IPS DF 6.9 (cell line): ENCODE measurements around the gene SLC22A23.

Experiments used
- DNase-seq: peaks from one replicate; pipeline ENCODE4 v3.0.0-alpha.2; 2013; ENCODE audit warnings: low read depth, low spot score
- H3K27ac ChIP-seq: one replicate; pipeline ENCODE4 v1.5.1; 2013; ENCODE audit warnings: low read length, control low read depth
- H3K27me3 ChIP-seq: 2 replicates; pipeline ENCODE4 v1.6.1; 2013; ENCODE audit warnings: mild to moderate bottlenecking, low read length; ENCODE audit not compliant: control insufficient read depth, insufficient read depth
- H3K36me3 ChIP-seq: 2 replicates; pipeline ENCODE4 v1.6.1; 2013; ENCODE audit warnings: low read length; ENCODE audit not compliant: control insufficient read depth, insufficient read depth
- H3K4me1 ChIP-seq: 2 replicates; pipeline ENCODE4 v1.6.1; 2013; ENCODE audit warnings: low read length; ENCODE audit not compliant: control insufficient read depth, insufficient read depth
- H3K4me3 ChIP-seq: 2 replicates; pipeline ENCODE4 v1.5.1; 2013; ENCODE audit warnings: mild to moderate bottlenecking, low read length
- H3K9me3 ChIP-seq: 2 replicates; pipeline ENCODE4 v1.6.1; 2013; ENCODE audit warnings: low read length, inconsistent platforms; ENCODE audit not compliant: control insufficient read depth, insufficient read depth
- WGBS: extraction: QIAGEN DNeasy Blood & Tissue Kit; methylation state at CpG from one replicate; pipeline ENCODE4 v1.1.7; 2013; ENCODE audit warnings: mixed read lengths, missing lambda C conversion rate; ENCODE audit not compliant: insufficient read length, insufficient coverage; 5-methylcytosine and 5-hydroxymethylcytosine counted together

SLC22A23 gene

DNA sequence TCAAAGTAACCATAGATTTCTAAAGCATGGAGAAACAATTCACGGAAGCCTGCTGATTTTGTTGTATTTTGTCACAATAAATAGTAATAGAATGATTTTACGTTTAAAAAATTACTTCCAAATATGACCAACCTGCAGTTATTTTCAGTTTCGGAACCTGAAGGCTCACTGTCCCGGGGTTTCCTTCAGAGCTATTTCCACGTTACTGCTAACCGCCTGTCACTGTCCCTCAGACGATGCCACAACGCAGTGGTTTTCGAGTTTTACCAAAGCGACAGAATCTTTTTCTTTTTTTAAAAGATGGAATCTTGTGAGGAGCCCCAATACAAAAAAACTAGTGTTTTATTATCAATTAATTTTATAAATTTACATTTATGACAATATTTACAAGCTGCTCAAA lies 157.6 kb downstream of the SLC22A23 start:
- H3K27me3 ChIP-seq, result no peaks in the 10 kb centered on the region; the same call in 1 of the 2 replicates
- no peak overlapping the region for H3K27ac ChIP-seq
- H3K9me3 ChIP-seq, result no peaks in the 10 kb centered on the region
- no CpG with 5 or more reads among the region's 10 CpGs for WGBS
- H3K4me3 ChIP-seq, result no peak overlapping the region
- H3K36me3 ChIP-seq, result peaks cover 2% of the 10 kb centered on the region
- DNase-seq, result no peak
- no peaks in the 10 kb centered on the region for H3K4me1 ChIP-seq

DNA sequence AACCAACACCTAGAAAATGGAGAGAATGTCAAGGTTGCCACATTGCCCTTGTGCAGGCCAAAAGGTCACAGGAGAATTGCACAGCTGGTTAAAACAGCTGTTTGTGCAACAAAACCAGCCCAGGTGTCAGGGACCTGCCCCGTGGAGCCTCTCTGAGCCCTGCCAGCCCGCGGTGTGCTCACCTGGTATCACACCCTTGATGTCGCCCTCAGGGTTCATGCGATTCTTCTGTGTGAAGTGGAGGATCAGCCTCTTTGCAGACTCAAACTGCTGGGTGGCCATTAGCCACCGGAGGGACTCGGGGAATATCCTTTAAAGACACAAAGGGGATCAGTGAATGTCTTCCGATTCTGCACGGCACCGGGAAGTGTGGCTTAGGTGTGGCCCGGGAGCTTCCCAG lies 158.9 kb downstream of the SLC22A23 start:
- Histone ChIP-seq H3K27ac (no peak overlapping the region), H3K36me3 (peaks cover 2% of the 10 kb centered on the region), H3K4me3 (no peak overlapping the region), H3K27me3 (no peaks in the 10 kb centered on the region), H3K4me1 (no peaks in the 10 kb centered on the region), H3K9me3 (no peaks in the 10 kb centered on the region)
- no peak for DNase-seq
- no CpG with 5 or more reads among the region's 11 CpGs for whole genome bisulfite sequencing

DNA sequence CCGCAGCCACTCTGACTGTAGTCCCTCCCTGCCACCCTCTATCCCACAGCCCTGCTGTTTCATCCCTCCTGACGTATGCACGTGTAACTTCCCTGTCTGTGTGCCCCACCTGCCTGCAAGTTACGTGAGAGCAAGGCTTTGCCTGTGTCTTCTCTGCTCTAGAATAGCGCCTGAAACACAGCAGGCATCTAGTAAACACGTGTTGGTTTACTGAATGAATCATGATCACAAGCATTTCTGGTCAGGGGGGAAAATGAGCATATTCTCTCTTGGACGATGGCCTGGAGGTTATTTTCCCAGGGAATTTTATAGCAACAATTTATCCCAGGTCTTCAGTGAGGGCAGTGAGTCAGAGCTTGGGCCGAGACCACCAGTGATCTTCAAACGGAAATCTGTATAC lies 159.8 kb downstream of the SLC22A23 start:
- Histone ChIP-seq H3K4me1 (no peaks in the 10 kb centered on the region), H3K9me3 (no peaks in the 10 kb centered on the region), H3K27me3 (no peaks in the 10 kb centered on the region)

GRCh38 chr6:3296537-3296936 lies 160.3 kb downstream of the SLC22A23 start:
- WGBS, result no CpG with 5 or more reads among the region's 11 CpGs

More for the DNA sequence above, 159.8 kb downstream of the SLC22A23 start:
- peaks cover 2% of the 10 kb centered on the region for H3K36me3 ChIP-seq
- no peak for DNase-seq
- no peak overlapping the region for H3K27ac ChIP-seq
- H3K4me3 ChIP-seq, result no peak overlapping the region
- no CpG with 5 or more reads among the region's 9 CpGs for WGBS

DNA sequence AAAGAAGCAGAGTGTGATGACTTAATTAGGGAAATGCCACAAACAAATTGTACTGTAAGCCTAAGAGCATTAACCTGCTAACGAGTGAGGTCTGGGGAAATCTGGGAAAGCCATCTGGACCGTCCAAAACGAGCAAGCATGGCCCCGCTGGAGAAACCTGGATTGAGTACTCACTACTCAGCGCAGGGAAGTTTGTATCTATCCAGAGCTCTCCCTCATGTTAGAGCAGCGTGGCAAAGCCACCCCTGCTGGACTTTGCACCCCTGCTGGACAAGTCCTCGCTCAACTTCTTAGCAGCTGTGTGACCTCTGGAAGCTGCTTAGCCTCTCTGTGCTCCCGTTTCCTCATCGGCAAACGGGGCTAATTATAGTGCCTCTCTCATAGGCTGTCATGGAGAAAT lies 160.8 kb downstream of the SLC22A23 start:
- H3K9me3 ChIP-seq, result no peaks in the 10 kb centered on the region
- no peak overlapping the region for H3K4me3 ChIP-seq
- no CpG with 5 or more reads among the region's 10 CpGs for WGBS
- no peaks in the 10 kb centered on the region for H3K4me1 ChIP-seq
- no peak for DNase-seq
- no peaks in the 10 kb centered on the region for H3K27me3 ChIP-seq
- peaks cover 2% of the 10 kb centered on the region for H3K36me3 ChIP-seq
- H3K27ac ChIP-seq, result no peak overlapping the region

More at GRCh38 chr6:3296537-3296936, 160.3 kb downstream of the SLC22A23 start:
- H3K36me3 ChIP-seq, result peaks cover 2% of the 10 kb centered on the region
- H3K27ac ChIP-seq, result no peak overlapping the region
- DNase-seq, result no peak
- no peaks in the 10 kb centered on the region for H3K9me3 ChIP-seq
- no peak overlapping the region for H3K4me3 ChIP-seq
- H3K27me3 ChIP-seq, result no peaks in the 10 kb centered on the region
- no peaks in the 10 kb centered on the region for H3K4me1 ChIP-seq

DNA sequence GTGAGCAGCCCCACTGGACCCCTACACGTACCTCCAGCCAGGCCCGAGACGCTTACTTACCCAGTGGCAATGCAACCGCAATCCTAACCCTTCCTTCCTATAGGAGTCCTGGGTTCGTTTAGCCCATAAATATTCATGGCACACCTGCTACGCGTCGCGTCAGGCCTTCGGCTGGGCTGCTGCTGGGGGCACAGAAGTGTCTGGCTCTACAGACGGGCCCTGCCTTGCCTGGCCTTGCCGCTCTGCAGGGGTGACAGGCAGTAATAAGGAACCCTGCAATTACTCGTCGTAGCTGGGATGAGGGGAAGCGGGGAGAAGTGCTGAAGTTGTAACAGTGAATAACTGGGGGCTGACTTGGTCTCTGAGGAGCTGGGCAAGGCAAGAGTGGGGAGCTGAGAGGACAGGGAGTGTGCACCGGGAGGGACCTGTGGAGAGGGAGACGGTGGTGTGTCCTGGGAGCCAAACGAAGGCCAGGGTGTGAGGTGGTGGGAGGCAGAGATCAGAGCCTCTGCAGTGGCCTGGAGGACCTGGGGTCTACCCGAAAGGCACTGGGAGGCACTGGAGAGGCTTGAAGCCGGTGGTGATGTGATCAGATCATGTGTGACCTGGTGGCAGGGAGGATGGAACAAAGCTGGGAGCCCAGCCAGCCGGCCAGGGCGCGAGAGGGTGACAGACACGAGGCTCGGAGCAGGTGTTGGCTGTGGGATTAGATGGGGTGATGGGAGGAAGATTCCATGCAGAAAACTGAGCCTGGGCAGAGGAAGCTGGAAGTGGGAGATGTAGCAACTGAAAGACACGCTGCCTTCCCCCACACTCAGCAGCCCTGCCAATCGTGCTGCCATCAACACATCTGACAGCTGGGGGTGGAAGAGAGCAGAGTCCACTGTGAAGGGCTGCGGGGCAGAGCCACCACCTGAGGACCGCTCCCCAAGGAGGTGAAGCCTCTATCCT lies 161.7 kb downstream of the SLC22A23 start:
- no peak for DNase-seq
- H3K4me3 ChIP-seq, result no peak overlapping the region
- no peak overlapping the region for H3K27ac ChIP-seq
- WGBS, result no CpG with 5 or more reads among the region's 29 CpGs
- H3K27me3 ChIP-seq, result no peaks in the 10 kb centered on the region
- no peaks in the 10 kb centered on the region for H3K9me3 ChIP-seq
- no peaks in the 10 kb centered on the region for H3K4me1 ChIP-seq
- H3K36me3 ChIP-seq, result peaks cover 2% of the 10 kb centered on the region

- no peaks in the 10 kb centered on the region for H3K9me3 ChIP-seq
- no peak for DNase-seq
Measured at GRCh38 chr6:3294396-3294795, 162.5 kb downstream of the SLC22A23 start.

GRCh38 chr6:3293271-3294155 lies 163.3 kb downstream of the SLC22A23 start:
- Histone ChIP-seq H3K27me3 (no peaks in the 10 kb centered on the region), H3K36me3 (peaks cover 9% of the 10 kb centered on the region), H3K9me3 (no peaks in the 10 kb centered on the region), H3K4me3 (no peak overlapping the region), H3K4me1 (no peaks in the 10 kb centered on the region), H3K27ac (no peak overlapping the region)
- no CpG with 5 or more reads among the region's 26 CpGs for WGBS
- DNase-seq, result no peak

More at GRCh38 chr6:3294396-3294795, 162.5 kb downstream of the SLC22A23 start:
- Histone ChIP-seq H3K27ac (no peak overlapping the region), H3K4me3 (no peak overlapping the region), H3K4me1 (no peaks in the 10 kb centered on the region), H3K36me3 (peaks cover 4% of the 10 kb centered on the region), H3K27me3 (no peaks in the 10 kb centered on the region)
- no CpG with 5 or more reads among the region's 8 CpGs for WGBS

- Histone ChIP-seq H3K27me3 (no peaks in the 10 kb centered on the region), H3K36me3 (peaks cover 9% of the 10 kb centered on the region), H3K4me3 (no peak overlapping the region), H3K27ac (no peak overlapping the region), H3K4me1 (no peaks in the 10 kb centered on the region), H3K9me3 (no peaks in the 10 kb centered on the region)
- no CpG with 5 or more reads among the region's 32 CpGs for WGBS
- DNase-seq, result no peak
Measured at GRCh38 chr6:3292431-3293197, 164.2 kb downstream of the SLC22A23 start.

DNA sequence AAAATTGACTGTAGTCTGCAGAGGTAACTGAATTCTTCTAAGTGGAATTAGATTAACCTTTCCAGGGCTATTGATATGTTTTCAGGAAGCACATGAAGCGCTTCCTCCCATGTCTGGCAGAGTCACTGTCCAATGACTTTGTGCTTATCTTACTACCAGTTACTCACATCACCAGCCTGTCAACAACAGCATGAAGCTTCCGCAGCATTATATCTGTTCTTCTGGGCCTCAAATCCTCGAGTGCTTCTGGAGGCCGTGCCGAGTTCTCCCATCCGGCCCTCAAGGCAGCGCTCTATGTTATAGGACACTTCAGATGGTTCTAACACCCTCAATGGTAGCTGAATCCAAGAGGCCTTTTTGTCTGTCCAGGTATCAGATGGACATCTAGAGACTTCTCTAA lies 164.9 kb downstream of the SLC22A23 start:
- Histone ChIP-seq H3K9me3 (no peaks in the 10 kb centered on the region), H3K4me1 (no peaks in the 10 kb centered on the region), H3K36me3 (peaks cover 9% of the 10 kb centered on the region; the same call in 1 of the 2 replicates), H3K27me3 (no peaks in the 10 kb centered on the region), H3K4me3 (no peak overlapping the region), H3K27ac (no peak overlapping the region)
- WGBS, result no CpG with 5 or more reads among the region's 7 CpGs
- DNase-seq, result no peak
